ENCODE data around the gene ADCY9. TPM values are rescaled to one million over a fixed set of nuclear protein-coding genes. Genes with fewer than 3 reads are reported as not detected.

The ADCY9 gene
- total RNA-seq, 1 experiment from 2014 or later, result 7.0 TPM

GRCh38 chr16:4138713-4139112 is 22.5 kb upstream of the ADCY9 start:
- Histone ChIP-seq H3K27me3 (replicated peaks; ENCODE audit: insufficient read depth, low read depth, low read length, poor library complexity) (no peaks in the 10 kb centered on the region), H3K4me1 (ENCODE audit: insufficient read depth, low read length, poor library complexity, severe bottlenecking) (no peaks in the 10 kb centered on the region), H3K36me3 (ENCODE audit: insufficient read depth, low read length, poor library complexity, severe bottlenecking) (no peaks in the 10 kb centered on the region), H3K9me3 (ENCODE audit: low read depth, low read length, poor library complexity, severe bottlenecking) (no peaks in the 10 kb centered on the region), H3K27ac (ENCODE audit: low read depth, low read length, poor library complexity, severe bottlenecking) (no peak overlapping the region), H3K4me3 (ENCODE audit: low read depth, low read length, poor library complexity, severe bottlenecking) (no peak overlapping the region)
- DNase-seq (ENCODE audit: low spot score), result no peak
- TF ChIP-seq CTCF (conservative IDR thresholded peaks at IDR 0.05; ENCODE audit: low read depth, low read length), result no peak
- TF ChIP-seq EZH2 (IDR thresholded peaks at IDR 0.05; ENCODE audit: borderline replicate concordance, low read depth, low read length, poor library complexity, severe bottlenecking), result no peak
- intact Hi-C loops (cut with micrococcal nuclease; ENCODE audit: unreplicated experiment), result no loop called here
- CTCF ChIA-PET, result no interaction called here
- POLR2A ChIA-PET (ENCODE audit: low non-redundant PET), result no interaction called here
- BruUV-seq (replicated peaks), result no TSS peak

GRCh38 chr16:4137438-4137837 is 21.2 kb upstream of the ADCY9 start:
- CTCF ChIA-PET, result no interaction called here
- H3K27me3 ChIP-seq (replicated peaks; ENCODE audit: insufficient read depth, low read depth, low read length, poor library complexity), result no peaks in the 10 kb centered on the region
- H3K27ac ChIP-seq (ENCODE audit: low read depth, low read length, poor library complexity, severe bottlenecking), result no peak overlapping the region
- H3K4me3 ChIP-seq (ENCODE audit: low read depth, low read length, poor library complexity, severe bottlenecking), result no peak overlapping the region
- no peaks in the 10 kb centered on the region for H3K4me1 ChIP-seq (ENCODE audit: insufficient read depth, low read length, poor library complexity, severe bottlenecking)
- DNase-seq (ENCODE audit: low spot score), result no peak
- no peaks in the 10 kb centered on the region for H3K36me3 ChIP-seq (ENCODE audit: insufficient read depth, low read length, poor library complexity, severe bottlenecking)
- POLR2A ChIA-PET (ENCODE audit: low non-redundant PET), result interaction anchor here (0.6 kb wide), 1 partner anchor 117 kb away, joined by 3 read pairs; no protein-coding TSS in a partner anchor
- TF ChIP-seq EZH2 (IDR thresholded peaks at IDR 0.05; ENCODE audit: borderline replicate concordance, low read depth, low read length, poor library complexity, severe bottlenecking) (no peak), CTCF (conservative IDR thresholded peaks at IDR 0.05; ENCODE audit: low read depth, low read length) (no peak)
- BruUV-seq (replicated peaks), result no TSS peak
- no peaks in the 10 kb centered on the region for H3K9me3 ChIP-seq (ENCODE audit: low read depth, low read length, poor library complexity, severe bottlenecking)
- intact Hi-C loops (cut with micrococcal nuclease; ENCODE audit: unreplicated experiment), result no loop called here

GRCh38 chr16:4136229-4136813 is 20.1 kb upstream of the ADCY9 start:
- Histone ChIP-seq H3K36me3 (ENCODE audit: insufficient read depth, low read length, poor library complexity, severe bottlenecking) (no peaks in the 10 kb centered on the region), H3K27me3 (replicated peaks; ENCODE audit: insufficient read depth, low read depth, low read length, poor library complexity) (no peaks in the 10 kb centered on the region), H3K27ac (ENCODE audit: low read depth, low read length, poor library complexity, severe bottlenecking) (no peak overlapping the region), H3K9me3 (ENCODE audit: low read depth, low read length, poor library complexity, severe bottlenecking) (no peaks in the 10 kb centered on the region), H3K4me1 (ENCODE audit: insufficient read depth, low read length, poor library complexity, severe bottlenecking) (no peaks in the 10 kb centered on the region), H3K4me3 (ENCODE audit: low read depth, low read length, poor library complexity, severe bottlenecking) (no peak overlapping the region)
- BruUV-seq (replicated peaks), result no TSS peak
- DNase-seq (ENCODE audit: low spot score), result no peak
- TF ChIP-seq CTCF (conservative IDR thresholded peaks at IDR 0.05; ENCODE audit: low read depth, low read length), result no peak
- TF ChIP-seq EZH2 (IDR thresholded peaks at IDR 0.05; ENCODE audit: borderline replicate concordance, low read depth, low read length, poor library complexity, severe bottlenecking), result no peak
- POLR2A ChIA-PET (ENCODE audit: low non-redundant PET), result no interaction called here
- CTCF ChIA-PET, result interaction anchor here (1.1 kb wide), 1 partner anchor 197 kb away, joined by 4 read pairs; no protein-coding TSS in a partner anchor
- intact Hi-C loops (cut with micrococcal nuclease; ENCODE audit: unreplicated experiment), result no loop called here

Data from A673 (cell line).